ENCODE measurements around the gene TUFT1.

DNA sequence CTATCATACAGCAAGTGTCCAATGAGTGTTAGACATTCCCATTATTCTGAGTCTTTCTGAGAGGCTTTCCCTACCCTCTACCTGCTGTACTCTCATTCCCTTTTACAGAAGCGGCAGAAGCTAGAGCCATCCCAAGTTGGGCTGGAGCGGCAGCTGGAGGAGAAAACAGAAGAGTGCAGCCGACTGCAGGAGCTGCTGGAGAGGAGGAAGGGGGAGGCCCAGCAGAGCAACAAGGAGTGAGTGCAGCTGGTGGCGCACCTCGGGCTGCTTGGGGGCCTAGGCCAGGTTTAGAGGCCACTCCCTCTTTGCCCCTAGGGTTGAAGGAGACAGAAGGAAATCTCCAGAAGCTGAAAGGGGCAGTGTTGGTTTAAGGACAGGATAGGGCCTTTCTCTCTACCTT lies 16.8 kb upstream of the TUFT1 start:
- TF ChIP-seq, protein P1, sequence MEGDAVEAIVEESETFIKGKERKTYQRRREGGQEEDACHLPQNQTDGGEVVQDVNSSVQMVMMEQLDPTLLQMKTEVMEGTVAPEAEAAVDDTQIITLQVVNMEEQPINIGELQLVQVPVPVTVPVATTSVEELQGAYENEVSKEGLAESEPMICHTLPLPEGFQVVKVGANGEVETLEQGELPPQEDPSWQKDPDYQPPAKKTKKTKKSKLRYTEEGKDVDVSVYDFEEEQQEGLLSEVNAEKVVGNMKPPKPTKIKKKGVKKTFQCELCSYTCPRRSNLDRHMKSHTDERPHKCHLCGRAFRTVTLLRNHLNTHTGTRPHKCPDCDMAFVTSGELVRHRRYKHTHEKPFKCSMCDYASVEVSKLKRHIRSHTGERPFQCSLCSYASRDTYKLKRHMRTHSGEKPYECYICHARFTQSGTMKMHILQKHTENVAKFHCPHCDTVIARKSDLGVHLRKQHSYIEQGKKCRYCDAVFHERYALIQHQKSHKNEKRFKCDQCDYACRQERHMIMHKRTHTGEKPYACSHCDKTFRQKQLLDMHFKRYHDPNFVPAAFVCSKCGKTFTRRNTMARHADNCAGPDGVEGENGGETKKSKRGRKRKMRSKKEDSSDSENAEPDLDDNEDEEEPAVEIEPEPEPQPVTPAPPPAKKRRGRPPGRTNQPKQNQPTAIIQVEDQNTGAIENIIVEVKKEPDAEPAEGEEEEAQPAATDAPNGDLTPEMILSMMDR (IDR thresholded peaks at IDR 0.05; ENCODE audit: insufficient read depth, low read length), result no peak
- TF ChIP-seq POLR2AphosphoS5 (IDR thresholded peaks at IDR 0.05; ENCODE audit: low read depth), result no peak
- TF ChIP-seq, protein P2, sequence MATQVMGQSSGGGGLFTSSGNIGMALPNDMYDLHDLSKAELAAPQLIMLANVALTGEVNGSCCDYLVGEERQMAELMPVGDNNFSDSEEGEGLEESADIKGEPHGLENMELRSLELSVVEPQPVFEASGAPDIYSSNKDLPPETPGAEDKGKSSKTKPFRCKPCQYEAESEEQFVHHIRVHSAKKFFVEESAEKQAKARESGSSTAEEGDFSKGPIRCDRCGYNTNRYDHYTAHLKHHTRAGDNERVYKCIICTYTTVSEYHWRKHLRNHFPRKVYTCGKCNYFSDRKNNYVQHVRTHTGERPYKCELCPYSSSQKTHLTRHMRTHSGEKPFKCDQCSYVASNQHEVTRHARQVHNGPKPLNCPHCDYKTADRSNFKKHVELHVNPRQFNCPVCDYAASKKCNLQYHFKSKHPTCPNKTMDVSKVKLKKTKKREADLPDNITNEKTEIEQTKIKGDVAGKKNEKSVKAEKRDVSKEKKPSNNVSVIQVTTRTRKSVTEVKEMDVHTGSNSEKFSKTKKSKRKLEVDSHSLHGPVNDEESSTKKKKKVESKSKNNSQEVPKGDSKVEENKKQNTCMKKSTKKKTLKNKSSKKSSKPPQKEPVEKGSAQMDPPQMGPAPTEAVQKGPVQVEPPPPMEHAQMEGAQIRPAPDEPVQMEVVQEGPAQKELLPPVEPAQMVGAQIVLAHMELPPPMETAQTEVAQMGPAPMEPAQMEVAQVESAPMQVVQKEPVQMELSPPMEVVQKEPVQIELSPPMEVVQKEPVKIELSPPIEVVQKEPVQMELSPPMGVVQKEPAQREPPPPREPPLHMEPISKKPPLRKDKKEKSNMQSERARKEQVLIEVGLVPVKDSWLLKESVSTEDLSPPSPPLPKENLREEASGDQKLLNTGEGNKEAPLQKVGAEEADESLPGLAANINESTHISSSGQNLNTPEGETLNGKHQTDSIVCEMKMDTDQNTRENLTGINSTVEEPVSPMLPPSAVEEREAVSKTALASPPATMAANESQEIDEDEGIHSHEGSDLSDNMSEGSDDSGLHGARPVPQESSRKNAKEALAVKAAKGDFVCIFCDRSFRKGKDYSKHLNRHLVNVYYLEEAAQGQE (IDR thresholded peaks at IDR 0.05; ENCODE audit: insufficient replicate concordance, low read depth), result no peak

Measured in HL-60 (cell line).